Measurements from ENCODE around the gene TGM2. TPM values are rescaled to one million over a fixed set of nuclear protein-coding genes. Genes with fewer than 3 reads are reported as not detected.

TGM2 gene
- total and polyA plus RNA-seq, 9 of the 15 experiments (the other 6 are each of a cell fraction or from before 2014, with no cell fraction given) = 5.5 to 78.5 (median 37.6) TPM

DNA sequence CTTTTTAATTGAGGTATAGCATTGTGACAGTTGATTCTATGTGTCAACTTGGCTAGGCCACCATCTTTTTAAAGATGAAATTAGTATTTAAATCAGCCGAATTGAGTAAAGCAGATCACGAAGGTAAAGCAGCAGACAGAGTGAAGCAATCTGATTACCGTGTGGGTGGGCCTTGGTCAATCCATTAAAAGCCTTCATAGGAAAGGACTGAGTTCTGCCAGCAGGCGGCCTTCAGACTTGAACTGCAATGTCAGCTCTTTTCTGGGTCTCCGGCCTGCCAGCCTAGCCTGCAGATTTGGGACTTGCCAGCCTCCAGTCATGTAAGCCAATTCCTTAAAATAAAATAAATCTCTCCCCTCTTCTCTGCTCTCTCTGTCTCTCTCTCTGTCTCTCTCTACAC, 22.4 kb upstream of the TGM2 start (continued):
- no peak for TF ChIP-seq ETS1 (conservative IDR thresholded peaks at IDR 0.05; ENCODE audit: control insufficient read depth, low read depth, low read length)
- TF ChIP-seq CTBP1 (IDR thresholded peaks at IDR 0.05; ENCODE audit: borderline replicate concordance) = no peak
- no peak for TF ChIP-seq ZNF408 (CRISPR knock-in tag; IDR thresholded peaks at IDR 0.05; ENCODE audit: low read depth)
- no peak for TF ChIP-seq SNRNP70 (optimal IDR thresholded peaks at IDR 0.05; ENCODE audit: low read depth, low read length)

DNA sequence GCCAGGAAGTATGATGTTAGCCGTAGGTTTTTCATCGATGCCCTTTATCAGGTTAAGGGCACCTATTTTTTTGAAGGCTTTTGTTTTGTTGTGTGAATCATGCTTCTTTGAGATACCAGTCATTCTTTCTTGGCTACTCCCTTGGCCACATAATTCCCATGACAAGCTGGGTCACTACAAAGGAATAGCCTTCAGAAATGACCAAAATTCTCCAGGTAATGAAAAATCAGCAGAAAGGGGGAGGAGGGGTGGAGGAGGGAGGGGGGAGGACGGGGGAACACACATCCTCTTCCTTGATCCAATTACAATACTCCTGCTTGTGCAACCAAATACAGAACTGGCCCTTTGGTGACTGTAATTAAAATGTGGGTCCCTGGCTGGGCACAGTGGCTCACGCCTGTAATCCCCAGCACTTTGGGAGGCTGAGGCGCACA, 21.7 kb upstream of the TGM2 start:
- ChIA-PET CTCF (ENCODE audit: low intra/inter-chr PET ratio) (no interaction called here), POLR2A (no interaction called here)

More for the DNA sequence above, 21.7 kb upstream of the TGM2 start:
- BruUV-seq (replicated peaks) = no TSS peak
- Histone ChIP-seq H3K36me3 (ENCODE audit: control insufficient read depth, insufficient read depth, low read length) (no peaks in the 10 kb centered on the region), H3K4me3 (no peak overlapping the region), H4K20me1 (replicated peaks; ENCODE audit: control insufficient read depth, insufficient read depth, low read length) (peaks cover 3% of the 10 kb centered on the region; the same call in 1 of the 2 replicates), H3K27me3 (ENCODE audit: control insufficient read depth in 2 of 2, insufficient read depth in 2 of 2, low read length in 2 of 2) (peaks cover 23 to 26% of the 10 kb centered on the region in 2 experiments; a peak in 4 of 5 replicates), H3K9me1 (ENCODE audit: control insufficient read depth, insufficient read depth, low read length) (no peaks in the 10 kb centered on the region), H3K27ac (ENCODE audit: extremely low read depth, low read depth, low read length) (no peak overlapping the region), H3K4me1 (replicated peaks in 1 of 2; ENCODE audit: control insufficient read depth in 2 of 2, insufficient read depth in 2 of 2, low read length in 2 of 2) (peaks cover 0 to 3% of the 10 kb centered on the region in 2 experiments; a peak in 1 of 5 replicates), H3K79me2 (ENCODE audit: control insufficient read depth, insufficient read depth, low read length) (no peaks in the 10 kb centered on the region), H3K9me3 (replicated peaks; ENCODE audit: control insufficient read depth, insufficient read depth, low read depth, low read length) (no peaks in the 10 kb centered on the region), H3K9ac (ENCODE audit: insufficient read depth in 1 of 2, low read depth in 2 of 2, low read length in 2 of 2) (no peak overlapping the region), H3K4me2 (ENCODE audit: insufficient read depth, low read length) (no peak overlapping the region), H2AFZ (ENCODE audit: low read depth, low read length) (no peak overlapping the region)
- intact Hi-C loops (cut with micrococcal nuclease) = no loop called here
- in situ Hi-C loops (cut with MboI) = no loop called here
- DNase-seq (ENCODE audit: extremely low read depth in 1 of 4, low spot score in 3 of 4) = no peak
- no peak for ATAC-seq
- FAIRE-seq = no peak
- 3% methylated on average over 4 of the region's 5 CpGs for WGBS (ENCODE audit: insufficient coverage, low coverage, missing lambda C conversion rate)
- TF ChIP-seq SOX6 (IDR thresholded peaks at IDR 0.05) = no peak
- no peak for TF ChIP-seq FOXK1 (CRISPR knock-in tag; IDR thresholded peaks at IDR 0.05; ENCODE audit: borderline replicate concordance)
- no peak for TF ChIP-seq POU5F1 (IDR thresholded peaks at IDR 0.05; ENCODE audit: borderline replicate concordance, low read depth, low read length, partially characterized antibody)
- TF ChIP-seq ZNF263 (CRISPR knock-in tag; IDR thresholded peaks at IDR 0.05; ENCODE audit: borderline replicate concordance) = 0 out of 2 replicates have a peak, but pooled peaks have one; percentile 46
